Measurements from ENCODE around the gene CDH11.

GRCh38 chr16:64977206-64977920 lies 144.5 kb downstream of the CDH11 start:
- TF ChIP-seq PTRF (tag; IDR thresholded peaks at IDR 0.05), result no peak
- TF ChIP-seq ETV6 (IDR thresholded peaks at IDR 0.05; ENCODE audit: borderline replicate concordance in 1 of 2, low read depth in 2 of 2, low read length in 1 of 2), result no peak
- no peak for TF ChIP-seq ETV6 (CRISPR knock-in tag; IDR thresholded peaks at IDR 0.05; ENCODE audit: borderline replicate concordance)
- no peak for TF ChIP-seq EP300 (IDR thresholded peaks at IDR 0.05; ENCODE audit: low read length)
- no peak for TF ChIP-seq THAP7 (CRISPR knock-in tag; IDR thresholded peaks at IDR 0.05)

All from K562 (cell line).